CD4-positive, alpha-beta T cell treated with Interleukin-10 for 1 hour (primary cell): ENCODE data around the gene STPG2.
A peak's percentile ranks its signal among the peaks of the same experiment; 100 is the strongest.

Experiments
- DNase-seq: peaks from one replicate; pipeline ENCODE4 v3.0.0-alpha.2; 2020

STPG2 gene

DNA sequence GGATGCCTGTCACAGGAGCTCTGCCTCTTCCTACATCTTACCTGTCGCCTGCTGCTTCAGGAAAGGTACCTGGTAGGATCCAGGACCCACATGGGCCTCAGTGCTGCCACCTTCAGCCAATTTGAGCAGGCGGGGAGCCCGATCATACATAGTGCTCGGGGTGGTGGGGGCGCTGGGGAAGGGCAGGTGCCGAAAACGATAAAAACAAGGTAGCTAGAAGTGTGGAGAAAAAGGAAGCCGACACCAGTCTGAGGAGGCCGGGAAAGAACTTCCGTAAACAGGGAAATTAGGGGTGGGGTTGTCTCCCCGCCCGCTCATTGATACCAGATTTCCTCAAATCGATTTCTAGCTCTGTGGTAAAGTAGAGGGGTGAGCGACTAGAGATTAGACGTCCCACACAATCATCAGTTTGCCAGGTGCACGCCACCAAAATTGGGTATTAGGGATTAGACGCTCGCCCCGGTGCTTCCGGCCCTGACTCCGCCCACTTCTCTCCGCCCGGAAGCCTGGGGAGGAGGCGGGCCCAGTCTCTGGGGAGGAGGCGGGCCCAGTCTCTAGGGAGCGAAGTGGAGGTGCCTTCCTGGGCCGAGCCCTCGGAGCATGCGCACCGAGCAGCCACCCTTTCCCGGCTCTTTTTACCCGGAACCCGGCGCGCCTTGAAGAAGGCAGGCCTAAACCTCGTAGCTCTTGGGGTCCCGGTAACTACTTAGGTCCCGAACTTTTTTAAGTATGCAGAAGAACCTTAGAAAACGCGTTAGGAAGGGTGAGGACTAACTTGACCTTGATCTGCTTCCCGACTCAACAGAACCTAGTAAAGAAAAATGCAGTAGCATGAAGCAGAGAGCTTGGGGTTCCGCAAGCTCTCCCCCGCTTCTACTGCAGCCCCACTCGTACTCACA is at the start of gene STPG2:
TSS of gene STPG2 (minus strand) at position 476 of the 899 bp plus-strand sequence.
- peak; percentile 94 for DNase-seq

DNA sequence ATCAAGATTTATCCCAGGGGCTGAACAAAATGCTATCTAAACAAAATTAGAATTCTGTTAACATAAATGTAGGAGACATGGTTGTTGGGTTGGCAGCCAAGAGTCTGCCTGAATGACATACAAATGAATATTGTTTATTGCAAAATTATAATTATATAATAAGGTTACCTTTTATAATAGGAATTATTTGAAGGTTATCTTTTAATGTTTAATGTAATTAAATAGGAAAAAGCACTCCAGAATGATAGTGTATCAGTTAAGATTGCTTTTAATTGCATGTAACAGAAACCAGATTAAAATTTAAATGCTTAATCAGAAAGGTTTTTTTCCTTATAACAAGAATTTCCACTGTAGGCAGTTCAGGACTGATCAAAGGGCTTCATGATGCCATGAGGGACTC is 42.0 kb upstream of the STPG2 start:
- no peak for DNase-seq

DNA sequence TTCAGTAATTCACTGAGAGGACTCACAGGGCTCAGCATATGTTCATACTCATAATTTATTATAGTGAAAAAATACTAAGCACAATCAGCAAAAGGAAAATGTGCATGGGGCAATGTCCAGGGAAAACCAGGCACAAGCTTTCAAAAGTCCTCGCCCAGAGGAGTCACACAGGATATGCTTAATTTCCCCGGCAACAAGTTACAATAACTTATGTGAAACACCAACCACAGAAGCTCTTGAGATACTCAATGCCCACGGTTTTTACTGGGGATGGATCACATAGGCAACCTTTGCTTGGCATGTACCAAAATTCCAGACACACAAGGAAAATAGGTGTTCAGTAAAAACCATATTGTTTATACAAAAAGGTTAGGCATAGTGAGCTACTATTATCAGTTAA is 38.5 kb upstream of the STPG2 start:
- no peak for DNase-seq

DNA sequence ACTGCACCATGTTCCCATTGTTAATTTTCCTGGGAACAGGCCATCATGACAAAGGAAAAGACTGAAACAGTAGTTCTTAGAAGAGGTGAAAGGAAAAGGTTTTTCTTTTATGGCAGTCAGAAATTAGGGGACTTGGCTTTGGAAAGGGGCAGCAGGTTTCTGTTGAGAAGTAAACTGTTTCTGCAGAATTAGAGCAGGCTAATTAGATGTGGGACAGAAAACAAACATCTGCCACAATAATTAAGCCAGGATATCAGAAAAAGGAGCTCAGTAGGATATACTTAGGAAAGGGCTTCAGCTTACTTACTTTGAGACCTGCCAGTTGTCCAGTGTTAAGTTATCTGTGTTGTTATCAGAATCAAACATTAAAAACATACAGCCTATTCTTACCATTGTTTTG is 36.7 kb upstream of the STPG2 start:
- DNase-seq, result no peak

DNA sequence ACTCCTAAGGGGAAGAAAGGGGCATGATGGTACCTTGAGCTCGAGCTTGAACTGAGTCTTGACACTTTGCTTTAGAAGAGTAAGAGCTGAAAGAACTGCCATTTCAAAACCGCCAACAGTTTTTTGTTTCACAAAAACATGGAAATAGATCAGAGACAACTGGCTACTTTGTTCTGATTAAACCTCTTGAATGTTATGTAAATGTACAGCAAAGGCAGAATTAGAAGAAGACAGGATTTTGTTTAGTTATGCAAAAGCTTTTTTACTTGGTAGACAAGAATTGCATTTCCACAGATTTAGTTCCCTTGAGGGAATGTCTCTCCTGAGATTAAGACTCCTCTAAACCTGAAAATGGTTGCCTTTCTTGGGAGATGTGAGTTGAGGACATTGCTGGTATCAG is 33.3 kb upstream of the STPG2 start:
- DNase-seq, result no peak

DNA sequence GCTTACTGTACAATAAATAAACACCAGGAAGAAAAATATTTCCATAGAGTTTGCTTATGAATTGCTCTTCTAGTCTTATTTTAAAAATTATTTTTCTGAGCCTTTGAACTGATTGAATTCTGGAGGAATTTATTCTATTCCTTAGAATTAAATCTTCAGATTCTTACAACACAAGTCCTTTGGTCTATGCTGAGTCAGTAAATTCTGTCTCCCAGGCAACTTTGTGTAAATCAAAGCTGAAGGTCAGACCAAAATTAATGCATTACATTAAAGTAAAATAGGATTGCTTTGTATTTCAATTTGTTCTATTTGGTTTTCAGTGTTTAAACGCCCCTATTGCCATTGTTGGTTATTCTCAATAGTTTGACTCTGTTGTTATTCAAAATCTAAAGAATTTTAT is 26.8 kb upstream of the STPG2 start:
- no peak for DNase-seq

DNA sequence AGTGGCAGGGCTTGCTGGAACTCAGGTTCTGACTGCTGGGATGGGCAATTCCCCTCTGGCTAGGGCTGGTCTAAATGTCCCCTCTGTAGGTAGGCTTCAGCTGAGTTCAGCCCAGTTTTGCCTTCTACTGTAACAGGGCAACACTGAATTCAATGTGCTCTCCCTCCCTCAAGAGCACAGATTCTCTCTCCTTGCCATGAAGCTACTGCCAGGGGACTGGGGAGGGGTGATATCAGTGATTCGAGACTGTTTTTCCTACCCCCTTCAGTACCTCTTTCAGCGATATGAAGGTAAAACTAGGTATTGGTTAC is 23.4 kb upstream of the STPG2 start:
- DNase-seq, result no peak

DNA sequence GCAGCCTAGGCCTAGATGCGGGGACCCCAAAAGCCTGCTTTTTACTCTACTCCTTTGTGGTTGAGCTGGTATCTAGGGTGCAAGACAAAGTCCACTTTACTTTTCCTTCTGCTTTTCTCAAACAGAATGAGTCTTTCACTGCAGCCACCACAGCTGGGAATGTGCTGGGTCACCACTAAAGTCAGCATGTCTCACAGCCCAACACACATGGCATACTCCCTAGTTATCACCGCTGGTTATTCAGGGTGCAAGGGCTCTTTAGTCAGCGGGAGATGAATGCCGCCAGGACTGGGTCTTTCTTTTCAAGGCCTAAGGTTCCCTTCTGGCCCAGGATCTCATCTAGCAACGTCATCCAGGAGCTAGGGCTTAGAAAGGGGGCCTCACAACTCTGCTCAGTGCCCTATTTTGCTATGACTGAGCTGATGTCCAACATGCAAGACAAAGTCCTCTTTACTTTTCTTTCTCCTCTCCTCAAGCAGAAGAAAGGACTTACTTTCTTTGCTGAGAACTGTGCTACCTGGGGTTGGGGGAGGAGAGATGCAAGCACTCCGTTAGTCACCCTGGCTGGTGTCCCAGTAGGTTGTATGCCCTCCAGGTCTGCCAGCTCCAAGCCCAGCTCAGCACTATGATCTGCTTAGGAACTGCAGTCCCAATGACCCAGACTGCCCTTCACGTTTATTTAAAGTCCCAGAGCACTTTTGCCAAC is 22.9 kb upstream of the STPG2 start:
- no peak for DNase-seq

DNA sequence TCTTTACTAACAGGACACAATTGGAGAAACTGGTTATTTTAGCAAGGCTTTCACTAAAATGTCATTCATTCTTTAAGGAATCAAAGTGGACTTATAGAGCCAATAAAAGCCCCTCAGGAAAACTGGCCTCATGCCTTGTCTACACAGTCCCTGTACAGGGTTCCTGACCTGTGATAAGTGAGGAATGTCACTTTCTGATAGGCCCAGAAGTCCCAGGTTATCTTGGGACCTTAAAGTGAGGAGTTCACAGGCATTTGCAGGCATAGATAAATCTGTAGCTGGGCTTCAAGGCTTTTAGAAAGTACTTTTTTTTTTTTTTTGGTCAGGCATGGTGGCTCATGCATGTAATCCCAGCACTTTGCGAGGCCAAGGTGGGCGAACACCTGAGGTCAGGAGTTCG is 19.4 kb upstream of the STPG2 start:
- no peak for DNase-seq

DNA sequence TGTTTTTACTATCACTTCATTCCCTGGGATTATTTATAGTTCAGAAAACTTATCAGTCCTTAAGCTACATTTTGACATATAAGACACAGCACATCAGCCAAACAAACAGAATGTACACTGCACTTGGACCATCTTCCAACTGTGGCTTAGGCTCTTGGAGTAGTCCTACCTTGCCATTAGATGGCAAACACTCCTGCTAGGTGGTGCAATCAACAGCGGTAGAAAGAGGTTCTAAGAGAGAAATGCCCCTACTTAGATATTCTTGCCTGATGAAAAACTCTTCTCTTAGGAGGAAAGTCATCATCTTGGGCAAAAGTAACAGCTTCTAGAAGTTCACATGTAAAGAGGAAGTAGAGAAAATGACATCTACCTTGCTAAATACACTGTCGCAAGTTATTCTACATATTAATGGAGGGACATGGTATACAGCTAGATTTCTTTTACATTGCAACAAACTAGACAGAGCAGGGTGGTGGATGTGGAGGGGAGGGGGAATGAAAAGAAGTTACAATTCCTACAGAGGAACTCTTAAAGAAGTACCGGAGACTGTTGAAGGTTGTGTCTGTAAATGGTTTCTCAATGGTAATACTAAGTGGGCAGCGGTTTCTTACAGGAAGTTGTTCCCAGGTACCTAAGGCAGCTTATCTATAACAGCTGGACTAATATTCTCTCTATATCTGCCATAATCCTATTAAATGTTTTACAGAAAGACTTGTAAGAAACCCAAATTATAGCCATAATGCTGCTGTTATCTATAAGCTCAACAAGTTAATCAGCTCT is 8.1 kb upstream of the STPG2 start:
- no peak for DNase-seq

DNA sequence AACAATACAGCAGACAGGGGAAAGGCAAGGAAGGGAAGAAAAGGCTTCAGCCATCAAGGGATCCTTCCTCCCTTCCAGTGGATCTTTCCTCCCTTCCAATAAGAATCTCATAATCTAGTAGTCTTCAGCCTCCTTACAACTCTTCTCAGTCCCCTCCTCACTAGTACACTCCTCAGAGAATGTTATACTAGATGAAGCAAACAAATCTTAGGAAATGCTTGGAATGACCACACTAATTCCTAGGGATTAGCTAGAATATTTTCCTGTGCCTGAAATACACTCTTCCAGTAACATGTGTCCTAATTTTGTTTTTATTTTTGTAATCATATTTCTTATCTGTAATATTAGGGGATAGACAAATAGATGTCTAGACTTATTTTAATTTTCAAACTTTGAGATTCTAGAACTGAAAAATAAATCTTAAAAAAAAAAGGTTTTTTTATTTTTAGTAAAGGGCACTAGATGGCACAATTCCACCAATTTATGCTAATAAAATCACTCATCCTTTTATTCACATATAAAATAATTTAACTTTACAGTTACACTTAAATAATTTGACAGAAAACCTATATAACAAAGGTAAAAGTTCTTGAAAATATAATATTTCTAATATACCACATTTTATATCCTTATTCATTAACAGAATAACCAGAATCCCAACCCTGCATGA is 7.0 kb upstream of the STPG2 start:
- DNase-seq, result no peak

DNA sequence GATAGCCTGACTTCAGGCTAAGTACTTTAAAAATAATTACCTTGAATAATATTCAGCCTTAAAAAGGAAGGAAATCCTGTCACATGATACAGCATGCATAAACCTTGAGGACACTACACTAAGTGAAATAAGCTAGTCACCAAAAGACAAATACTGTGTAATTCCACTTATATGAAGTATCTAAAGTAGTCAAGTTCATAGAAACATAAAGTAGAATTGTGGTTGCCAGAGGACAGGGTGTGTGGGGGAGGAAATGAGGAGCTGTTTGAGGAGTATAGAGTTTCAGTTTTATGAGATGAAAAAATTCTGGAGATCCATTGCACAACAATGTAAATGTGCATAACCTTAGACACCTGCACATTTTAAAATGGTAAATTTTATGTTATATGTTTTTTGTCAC is 5.6 kb upstream of the STPG2 start:
- DNase-seq, result no peak

DNA sequence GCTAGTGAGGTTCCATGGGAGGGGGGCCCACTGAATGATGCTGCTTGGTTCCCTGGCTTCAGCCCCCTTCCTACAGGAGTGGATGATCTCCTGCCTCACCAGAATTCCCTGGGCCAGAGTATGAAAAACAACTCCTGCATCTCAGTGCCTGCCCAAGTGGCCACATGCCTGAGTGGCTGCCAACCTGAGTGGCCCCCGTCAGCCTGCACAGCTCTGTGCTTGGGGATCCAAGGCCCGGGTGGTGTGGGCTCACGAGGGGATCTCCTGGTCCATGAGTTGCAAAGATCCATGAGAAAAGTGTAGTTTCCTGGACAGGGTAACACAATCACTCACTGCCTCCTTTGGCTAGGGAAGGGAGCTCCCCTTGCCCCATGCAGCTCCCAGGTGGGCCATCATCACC is 17.1 kb downstream of the STPG2 start:
- no peak for DNase-seq

DNA sequence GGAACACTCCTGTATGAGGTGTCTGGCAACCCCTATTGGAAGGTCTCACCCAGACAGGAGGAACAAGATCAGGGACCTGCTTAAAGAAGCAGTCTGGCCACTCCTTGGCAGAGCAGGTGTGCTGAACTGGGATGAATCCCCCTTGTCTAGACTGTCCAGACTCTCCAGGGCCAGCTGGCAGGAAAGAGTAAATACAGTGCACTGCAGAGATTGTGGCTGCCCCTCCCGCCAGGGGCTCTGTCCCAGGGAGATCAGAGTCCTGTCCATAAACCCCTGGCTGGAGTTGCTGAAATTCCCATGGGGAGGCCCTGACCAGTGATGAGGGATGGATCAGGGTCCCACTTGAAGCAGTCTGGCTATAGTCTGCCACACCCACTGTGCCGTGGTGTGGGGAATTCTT is 17.7 kb downstream of the STPG2 start:
- no peak for DNase-seq

DNA sequence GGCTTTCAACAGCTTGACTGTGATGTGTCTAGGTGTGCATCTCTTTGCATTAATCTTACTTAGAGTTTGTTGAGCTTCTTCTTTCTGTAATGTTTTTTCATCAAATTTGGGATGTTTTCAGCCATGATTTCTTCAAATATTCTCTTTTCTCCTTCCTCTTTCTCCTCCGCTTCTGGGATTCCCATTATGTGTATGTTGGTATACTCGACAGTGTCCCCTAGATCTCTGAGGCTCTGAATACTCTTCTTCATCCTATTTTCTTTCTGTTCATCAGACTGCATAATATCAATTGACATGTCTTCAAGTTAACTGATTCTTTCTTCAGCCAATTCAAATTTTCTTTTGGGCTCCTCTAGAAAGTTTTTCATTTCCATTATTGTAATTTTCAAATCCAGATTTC is 25.9 kb downstream of the STPG2 start:
- DNase-seq, result no peak

DNA sequence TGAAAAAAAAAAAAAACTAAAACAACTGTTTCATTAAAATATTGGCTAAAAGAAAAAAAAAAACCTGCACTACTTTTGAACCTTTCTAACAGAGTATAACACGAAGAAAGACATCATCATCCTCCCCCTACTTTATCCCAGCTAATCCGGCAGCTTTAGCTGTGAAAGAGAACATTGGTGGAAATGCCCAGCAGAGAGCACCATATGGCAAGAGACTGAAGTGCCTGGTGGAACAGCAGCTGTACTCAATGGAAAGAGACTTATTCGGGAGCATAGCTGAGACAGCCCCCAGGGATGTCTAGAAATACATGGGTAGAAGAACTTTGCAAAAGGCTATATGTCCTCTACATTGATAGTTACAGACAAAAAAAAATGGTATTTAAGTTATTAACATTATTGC is 30.3 kb downstream of the STPG2 start:
- DNase-seq, result peak; percentile 10

DNA sequence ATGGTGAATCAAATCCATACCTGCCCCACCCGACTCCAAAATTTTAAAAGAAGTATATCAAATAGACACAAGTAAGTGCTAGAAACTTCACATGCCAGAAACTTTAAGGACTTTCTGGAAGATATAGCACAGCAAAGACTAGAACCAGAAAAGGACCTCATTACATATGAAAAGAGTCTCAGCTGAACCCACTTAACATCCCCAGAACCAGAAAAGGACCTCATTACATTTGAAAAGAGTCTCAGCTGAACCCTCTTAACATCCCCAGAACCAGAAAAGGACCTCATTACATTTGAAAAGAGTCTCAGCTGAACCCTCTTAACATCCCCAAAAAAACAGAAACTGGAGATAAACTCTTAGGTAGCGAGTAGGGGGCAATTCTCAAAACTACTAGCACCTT is 32.3 kb downstream of the STPG2 start:
- DNase-seq, result no peak

DNA sequence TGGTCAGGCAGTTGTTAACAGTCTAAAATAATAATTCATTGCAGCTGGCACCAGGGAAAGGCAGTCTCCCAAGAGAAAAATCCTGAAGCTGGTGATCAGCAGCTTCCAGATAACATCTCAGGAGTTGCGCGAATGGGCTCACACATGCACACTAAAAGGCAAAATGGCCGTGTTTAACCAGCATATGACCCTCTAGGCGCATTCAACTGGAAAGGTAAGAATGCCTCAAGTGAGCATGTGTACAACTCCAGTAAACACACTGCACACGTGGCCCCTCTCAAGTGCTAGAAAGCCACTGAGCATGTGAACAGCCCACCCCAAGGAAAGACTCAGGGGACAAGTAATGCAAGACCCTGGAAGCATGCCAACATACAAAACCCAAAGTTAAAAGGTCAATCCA is 33.1 kb downstream of the STPG2 start:
- no peak for DNase-seq

DNA sequence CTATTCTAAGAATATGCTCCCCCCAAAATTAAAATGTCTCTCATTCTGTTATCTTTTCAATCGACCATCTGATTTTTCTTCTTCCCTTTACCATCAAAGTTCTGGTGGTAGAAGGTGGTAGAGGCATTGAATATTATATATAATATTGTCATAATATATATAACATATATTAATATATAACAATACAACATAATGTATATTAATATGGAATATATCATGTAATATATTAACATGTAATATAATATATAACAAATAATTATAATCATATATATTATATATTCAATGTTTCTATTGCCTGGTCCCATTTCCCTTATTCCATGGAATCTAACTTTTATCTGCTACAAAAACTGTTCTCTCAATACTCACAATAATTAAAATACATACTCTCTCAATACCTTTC is 40.6 kb downstream of the STPG2 start:
- DNase-seq, result no peak

DNA sequence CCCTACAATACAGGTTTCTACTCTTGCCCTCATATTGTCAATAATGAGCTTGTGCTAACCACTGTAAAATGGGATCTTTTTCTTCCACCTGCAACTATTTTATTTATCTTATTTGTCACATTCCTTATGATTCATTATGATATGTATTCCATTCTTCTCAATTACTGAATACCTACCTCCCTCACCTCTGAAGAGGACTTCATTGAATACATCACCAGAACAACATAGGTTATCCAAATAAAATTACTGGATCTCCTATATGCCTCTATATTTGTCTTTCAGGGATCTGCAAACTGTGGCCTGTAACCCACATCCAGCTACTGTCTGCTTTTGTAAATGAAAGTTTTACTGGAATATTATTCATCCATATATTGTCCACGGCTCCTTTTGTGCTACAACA is 41.3 kb downstream of the STPG2 start:
- DNase-seq, result no peak

DNA sequence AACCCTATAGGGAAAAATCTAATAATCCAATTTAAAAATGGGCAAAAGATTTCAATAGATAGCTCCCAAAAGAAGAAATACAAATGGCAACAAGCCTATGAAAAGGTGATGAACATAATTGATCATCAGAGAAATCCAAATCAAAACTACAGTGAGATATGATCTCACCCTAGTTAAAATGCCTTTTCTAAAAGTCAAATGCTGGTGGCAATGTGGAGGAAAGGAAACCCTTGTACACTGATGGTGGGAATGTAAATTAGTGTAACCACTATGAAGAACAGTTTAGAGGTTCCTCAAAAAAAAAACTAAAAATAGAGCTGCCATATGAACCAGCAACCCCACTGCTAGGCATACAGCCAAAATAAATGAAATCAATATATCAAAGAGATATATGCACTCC is 44.5 kb downstream of the STPG2 start:
- no peak for DNase-seq

DNA sequence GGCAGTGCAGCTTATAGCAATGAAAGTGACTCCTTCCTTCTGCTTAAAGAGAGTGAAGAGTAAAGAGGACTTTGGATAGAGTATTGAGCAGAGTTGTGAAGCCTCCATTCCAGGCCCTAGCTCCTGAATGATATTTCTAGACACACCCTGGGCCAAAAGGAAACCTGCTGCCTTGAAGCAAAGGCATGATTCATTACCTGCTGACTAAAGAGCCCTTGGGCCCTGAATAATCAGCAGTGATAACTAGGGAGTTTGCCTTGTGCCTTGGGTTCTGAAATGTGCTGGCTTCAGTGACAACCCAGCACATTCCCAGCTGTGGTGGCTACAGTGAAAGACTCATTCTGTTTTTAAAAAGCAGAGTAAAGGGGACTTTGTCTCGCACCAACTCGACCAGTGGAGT is 49.2 kb downstream of the STPG2 start:
- no peak for DNase-seq

DNA sequence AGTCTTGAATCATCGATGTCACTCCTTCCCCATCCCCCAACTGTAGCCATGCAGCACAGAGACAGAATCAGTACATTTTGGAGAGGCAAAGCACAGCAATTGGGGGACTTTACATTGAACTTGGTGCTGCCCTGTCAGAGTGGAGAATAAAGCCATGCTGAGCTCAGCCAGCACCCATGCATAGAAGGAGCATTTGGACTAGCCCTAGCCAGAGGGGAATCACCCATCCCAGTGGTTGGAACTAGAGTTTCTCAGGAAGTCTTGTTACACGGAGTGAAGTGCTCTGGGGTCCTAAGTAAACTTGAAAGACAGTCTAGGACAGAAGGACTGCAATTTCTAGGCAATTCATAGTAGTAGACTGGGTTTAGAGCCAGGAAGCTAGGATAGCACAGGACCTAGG is 49.6 kb downstream of the STPG2 start:
- DNase-seq, result no peak
